GM21825 (cell line): ENCODE measurements around the gene MPC1.
"Not testable (repeated sequence)": the region's sequence is repeated elsewhere in the genome, so short reads cannot be mapped to it uniquely, and the experiment has no call there.

Source experiments
- ATAC-seq: cut with Tn5 transposase; IDR thresholded peaks from one replicate; pipeline ENCODE4 v1.9.1; 2021; ENCODE audit warnings: mild to moderate bottlenecking, moderate library complexity; ENCODE audit not compliant: unreplicated experiment

MPC1 gene

DNA sequence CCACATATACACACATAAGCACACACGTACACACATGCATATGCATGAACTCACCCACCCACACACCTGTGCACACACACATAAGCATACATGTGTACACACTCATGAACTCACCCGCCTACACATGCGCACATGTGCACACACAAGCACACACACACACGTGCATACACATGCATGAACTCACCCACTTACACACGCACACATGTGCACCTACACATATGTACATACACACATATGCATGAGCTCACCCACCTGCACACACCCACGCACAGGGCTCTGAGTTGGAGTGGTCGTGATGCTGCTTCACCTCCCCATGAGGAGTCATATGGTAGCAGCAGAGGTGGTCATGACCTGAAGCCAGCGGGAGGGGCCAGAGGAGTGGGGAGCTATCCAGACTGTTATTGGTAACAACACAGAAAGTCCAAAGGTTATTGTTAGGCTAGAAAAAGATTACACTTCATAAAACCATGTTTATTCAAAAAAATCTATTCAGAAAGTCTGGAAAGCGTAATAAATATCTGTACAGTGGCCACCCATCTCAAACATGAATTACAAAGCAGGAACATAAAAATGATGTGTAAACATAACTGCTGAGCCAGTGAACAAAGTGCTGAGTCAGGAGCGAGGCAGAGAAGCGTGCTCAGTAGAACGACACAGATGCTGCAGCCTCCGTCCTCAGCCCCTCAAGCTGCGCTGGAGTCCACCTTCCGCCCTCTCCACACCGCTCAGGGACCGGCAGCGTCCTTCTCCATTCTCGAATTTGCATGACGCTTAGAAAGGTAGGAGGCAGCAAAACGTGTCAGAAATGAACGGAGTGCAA, 26.4 kb upstream of the MPC1 start:
- no peak for ATAC-seq

DNA sequence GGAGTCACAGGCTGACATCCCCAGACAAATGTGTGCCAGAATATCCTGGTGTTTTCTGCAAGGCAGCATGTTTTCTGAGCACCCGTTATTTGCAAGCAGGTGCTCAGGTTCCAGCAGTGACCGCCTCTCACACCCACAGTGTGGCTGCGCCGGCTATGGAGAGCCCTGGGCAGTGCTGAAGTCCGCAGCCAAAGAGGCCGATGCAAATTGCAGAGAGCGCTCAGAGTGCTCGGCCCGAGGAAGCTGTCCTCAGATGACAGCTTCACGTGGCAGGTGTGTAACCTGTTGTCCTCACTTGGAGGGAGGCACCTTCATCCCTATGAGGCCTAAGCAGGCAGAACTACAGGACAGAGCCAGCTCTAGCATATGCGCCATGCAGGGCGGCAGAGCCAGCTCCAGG, 23.5 kb upstream of the MPC1 start:
- ATAC-seq: no peak

DNA sequence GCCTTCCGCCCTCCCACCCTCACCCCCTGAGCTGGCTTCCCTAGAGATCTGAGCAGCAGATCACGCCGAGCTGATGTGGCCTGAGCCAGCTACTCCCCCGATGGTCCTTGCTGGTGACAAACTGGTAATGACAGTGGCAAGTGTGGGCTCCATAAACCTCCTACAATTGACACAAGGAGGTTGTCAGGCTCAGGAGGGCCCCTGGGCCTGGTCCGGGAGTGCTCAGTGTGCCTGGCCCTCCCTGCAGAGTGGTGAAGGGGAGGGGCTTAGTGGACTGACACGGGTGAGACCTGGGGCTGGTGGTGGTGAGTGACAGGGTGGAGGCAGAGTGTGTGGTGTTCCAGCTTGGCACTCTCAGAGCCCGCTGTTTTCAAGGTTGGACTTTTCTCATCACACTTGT, 22.6 kb upstream of the MPC1 start:
- ATAC-seq: no peak

DNA sequence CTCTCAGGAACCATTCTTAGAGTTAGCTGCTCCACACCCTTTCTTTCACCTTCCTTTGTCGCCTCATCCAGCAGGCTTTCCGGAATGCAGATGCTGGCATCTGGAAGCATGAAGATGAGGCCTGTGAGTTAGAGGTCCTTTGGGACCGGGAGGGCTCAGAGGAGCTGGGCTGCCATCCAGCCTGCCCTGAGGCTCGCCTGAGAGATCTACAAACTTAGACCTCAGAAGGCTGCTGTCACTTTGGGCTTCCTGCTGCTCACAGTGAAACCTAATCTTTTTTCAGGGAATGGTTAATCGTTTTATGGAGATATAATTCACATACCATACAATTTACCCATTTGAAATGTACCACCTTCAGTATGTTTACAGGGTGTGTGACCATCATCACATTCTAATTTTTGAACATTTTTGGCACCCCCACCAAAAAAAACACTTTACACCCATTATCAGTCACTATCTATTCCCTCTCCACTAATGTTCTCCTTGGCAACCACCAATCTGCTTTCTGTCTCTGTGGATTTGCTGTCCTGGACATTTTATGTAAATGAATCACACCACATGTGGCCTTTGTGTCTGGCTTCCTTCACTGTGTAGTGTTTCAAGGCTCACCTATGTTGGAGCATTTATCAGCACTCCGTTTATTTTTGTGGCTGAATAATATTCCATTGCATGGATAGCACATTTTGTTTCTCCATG, 20.0 kb upstream of the MPC1 start:
- no peak for ATAC-seq

DNA sequence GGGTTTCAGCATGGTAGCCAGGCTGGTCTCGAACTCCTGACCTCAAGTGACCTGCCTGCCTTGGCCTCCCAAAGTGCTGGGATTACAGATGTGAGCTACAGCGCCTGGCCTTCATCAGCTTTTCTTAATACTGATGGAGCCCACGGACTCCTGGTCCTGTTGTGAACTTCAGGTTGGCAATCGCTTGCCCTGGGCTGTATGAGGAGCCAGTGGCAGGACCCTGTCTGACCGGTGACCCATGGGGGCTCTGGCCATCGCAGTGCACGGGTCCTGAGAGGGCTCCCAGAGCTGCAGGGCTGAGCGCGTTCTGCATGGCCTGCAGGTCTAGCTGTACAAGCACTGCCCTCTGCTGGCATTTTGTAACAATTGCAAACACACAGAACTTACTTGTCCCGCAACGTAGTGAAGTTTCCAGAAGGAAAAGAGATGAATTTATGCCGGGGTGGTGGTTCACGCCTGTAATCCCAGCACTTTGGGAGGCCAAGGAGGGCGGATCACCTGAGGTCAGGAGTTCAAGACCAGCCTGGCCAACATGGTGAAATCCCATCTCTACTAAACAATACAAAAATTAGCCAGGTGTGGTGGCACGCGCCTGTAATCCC, 18.0 kb upstream of the MPC1 start:
- ATAC-seq: peak; percentile 81

DNA sequence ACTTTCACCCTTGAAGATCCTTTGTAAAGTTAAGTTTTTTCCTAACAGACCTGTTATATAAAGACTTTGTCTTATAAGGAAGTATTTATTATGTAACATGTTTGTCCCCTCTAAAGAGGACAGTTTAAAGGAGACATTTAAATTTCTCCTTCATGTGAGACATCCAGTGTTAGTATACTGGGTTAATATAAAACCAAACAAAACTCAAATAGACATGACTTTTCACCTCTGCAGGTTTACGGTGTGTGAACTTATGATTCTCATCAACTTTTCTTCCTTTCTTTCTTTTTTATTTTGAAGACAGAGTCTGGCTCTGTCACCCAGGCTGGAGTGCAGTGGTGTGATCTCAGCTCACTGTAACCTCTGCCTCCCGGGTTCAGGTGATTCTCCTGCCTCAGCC, 17.4 kb upstream of the MPC1 start:
- no peak for ATAC-seq

DNA sequence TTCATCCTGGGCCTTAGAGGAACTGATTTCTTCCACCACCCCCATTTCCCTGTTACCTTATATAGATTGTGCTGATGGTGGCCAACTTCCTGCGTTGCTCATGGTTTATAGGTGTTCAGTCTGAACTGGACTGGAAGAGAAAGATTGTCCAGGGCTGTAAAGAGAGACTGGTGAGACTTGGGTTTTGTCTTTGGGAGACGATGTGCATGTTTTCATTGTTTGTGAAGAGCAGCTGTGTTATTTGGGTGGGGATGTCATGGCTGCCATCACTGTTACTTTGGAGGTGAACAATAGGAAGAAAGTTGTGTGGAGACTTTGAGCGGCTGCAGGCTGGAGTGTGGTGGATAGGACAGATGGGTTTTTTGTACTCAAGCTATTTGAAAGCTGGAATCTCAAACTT, 15.6 kb upstream of the MPC1 start:
- no peak for ATAC-seq

DNA sequence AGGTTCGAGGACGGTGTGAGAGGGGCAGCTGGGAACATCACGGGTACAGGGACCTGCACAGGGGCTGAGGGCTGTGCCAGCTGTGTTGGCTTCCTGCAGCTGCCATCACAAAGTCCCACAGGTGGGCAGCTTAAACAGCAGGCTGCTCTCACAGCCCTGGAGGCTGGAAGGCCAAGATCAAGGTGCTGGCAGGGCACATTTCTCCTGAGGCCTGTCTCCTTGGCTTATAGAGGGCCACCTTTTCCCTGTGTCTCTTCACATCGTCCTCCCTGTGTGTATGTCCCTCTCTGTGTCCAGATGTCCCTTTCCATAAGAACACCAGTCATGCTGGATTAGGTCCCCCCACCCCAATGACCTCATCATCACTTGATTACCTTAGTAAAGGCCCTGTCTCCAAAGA, 15.1 kb upstream of the MPC1 start:
- ATAC-seq: no peak

DNA sequence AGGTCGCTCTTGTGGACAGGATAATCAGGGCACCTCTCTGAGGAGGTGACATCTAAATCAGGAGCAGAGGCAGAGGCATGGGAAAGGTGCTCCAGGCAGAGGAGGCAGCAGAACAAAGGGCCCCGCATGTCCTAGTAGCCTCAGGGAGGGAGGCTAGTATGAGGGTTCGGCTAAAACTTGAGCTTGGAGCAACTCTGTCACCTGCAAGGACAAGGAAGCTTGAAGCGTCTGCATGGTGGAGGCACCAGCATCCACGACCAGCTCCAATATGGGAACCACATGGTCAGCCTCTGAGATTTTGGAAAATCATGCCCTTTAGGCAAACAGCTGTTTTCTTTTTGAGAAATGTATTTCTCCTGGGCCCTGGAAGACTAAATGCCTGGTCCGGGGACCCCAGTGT, 13.0 kb upstream of the MPC1 start:
- no peak for ATAC-seq

DNA sequence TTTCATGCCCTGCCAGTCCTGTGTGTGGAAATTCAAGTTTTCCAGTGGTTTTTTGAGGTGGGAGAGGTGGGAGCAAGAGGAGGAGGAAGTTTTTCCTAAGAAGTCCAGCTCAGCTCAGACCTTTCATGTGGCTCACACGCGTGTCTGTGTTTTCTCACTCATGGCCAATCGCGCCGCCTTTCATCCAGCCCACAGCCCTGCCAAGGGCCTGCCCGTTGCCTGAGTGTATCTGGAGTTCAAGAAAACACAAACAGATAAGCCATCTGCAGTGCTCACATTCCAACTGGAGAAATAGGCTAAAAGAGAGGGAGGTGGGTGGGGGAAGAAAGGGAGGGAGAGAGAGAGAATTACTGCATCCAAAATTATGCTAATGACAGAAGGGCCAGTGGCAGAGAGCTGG, 12.6 kb upstream of the MPC1 start:
- ATAC-seq: no peak

DNA sequence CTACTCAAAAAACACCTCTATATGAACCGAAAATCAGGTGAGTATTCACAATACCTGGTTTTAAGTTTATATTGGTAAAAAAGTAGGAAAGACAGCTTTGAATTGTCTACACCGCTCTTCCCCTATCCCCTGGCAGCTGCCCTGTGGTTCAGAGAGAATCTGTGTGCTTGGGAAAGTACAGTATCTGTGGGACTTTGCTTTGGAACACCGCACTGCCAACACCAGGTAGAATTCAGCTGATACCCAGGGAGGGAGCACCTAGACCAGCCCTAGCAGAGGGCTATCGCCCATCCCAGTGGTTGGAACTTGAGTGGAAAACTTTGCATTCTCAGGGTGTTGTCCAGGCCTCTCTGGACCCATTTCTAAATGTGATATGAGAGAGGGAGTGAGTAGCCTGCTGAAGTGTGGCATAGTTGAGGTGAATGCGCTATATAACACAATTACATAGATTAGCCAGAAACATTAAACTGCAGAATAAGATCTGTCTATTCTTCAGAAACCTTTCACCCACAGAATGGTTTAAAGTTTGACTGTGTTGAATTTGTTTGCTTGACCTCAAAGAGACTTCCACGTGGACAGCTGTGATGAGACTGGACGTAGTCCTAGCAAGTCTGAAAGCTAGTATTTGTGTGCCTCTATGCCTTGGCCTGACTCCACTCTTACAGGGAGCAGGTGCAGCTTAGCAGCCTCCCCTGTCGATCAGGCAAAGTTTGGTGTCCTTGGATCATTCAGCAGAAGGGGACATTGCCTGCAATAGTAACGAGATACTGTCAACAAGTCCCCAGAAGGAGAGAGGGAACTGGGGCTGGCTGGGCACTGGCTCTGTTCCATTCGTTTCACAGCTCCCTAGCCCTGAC, 11.5 kb upstream of the MPC1 start:
- ATAC-seq: no peak

DNA sequence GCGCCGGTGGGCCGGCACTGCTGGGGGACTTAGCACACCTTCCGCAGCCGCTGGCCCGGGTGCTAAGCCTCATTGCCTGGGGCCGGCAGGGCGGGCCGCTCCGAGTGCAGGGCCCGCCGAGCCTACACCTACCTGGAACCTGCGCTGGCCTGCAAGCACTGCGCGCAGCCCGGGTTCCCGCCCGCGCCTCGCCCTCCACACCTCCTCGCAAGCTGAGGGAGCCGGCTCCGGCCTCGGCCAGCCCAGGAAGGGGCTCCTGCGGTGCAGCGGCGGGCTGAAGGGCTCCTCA, 10.7 kb upstream of the MPC1 start:
- ATAC-seq: no peak

DNA sequence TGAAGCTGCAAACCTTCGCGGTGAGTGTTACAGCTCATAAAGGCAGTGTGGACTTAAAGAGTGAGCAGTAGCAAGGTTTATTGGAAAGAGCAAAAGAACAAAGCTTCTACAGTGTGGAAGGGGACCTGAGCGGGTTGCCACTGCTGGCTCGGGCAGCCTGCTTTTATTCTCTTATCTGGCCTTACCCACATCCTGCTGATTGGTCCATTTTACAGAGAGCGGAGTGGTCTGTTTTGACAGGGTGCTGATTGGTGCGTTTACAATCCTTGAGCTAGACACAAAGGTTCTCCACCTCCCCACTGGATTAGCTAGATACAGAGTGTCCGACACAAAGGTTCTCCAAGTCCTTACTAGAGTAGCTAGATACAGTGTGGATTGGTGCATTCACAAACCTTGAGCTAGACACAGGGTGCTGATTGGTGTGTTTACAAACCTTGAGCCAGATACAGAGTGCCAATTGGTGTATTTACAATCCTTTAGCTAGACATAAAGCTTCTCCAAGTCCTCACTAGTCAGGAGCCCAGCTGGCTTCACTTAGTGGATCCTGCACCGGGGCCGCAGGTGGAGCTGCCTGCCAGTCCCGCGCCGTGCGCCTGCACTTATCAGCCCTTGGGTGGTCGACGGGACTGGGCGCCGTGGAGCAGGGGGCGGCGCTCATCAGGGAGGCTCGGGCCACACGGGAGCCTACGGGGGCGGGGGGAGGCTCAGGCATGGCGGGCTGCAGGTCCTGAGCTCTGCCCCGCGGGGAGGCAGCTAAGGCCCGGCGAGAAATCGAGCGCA, 10.2 kb upstream of the MPC1 start:
- not testable (repeated sequence) for ATAC-seq

DNA sequence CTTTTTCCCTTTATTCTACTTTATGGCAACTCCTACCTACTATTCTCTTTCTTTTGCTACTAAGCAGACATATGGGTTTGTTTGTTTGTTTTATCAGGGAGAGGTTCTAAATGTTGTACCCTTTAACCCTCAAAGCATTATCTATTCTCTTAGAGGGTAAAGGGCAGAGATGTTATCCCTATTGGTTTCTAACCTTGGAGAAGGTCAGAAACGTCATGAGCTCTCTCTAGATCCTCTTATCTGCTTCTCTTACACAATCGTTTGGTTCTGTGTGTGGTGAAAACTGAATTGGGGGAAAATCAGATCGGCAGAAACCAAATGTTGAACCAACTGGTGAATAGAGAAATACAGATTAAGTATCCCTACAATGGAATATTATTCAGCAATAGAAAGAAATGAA, 6.4 kb upstream of the MPC1 start:
- no peak for ATAC-seq

DNA sequence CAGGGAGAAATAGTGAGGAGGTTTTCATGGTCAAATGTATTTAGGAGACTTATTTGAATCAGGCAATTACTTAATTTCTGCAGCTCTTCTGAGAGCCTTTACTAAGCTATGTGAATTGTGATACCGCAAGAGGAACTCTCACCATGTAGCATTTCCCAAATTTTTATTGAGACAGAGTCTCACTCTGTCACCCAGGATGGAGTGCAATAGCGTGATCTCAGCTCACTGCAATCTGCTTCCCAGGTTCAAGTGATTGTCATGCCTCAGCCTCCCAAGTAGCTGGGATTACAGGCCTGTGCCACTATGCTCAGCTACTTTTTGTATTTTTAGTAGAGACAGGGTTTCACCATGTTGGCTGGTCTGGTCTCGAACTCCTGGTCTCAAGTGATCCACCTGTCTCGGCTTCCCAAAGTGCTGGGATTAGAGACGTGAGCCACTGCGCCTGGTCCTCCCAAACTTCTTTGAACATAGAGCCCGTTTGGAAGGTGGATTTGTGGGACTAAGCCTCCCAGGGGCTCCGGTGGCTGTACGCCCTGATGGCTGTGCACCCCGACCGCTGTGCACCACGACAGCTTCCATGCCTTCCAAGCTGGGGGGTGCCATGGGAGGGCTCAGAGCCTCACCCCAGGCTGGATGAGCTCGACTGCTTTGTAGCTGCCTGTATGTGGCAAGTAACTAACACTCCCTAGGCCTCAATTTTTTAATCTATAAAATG, 5.7 kb upstream of the MPC1 start:
- ATAC-seq: no peak

DNA sequence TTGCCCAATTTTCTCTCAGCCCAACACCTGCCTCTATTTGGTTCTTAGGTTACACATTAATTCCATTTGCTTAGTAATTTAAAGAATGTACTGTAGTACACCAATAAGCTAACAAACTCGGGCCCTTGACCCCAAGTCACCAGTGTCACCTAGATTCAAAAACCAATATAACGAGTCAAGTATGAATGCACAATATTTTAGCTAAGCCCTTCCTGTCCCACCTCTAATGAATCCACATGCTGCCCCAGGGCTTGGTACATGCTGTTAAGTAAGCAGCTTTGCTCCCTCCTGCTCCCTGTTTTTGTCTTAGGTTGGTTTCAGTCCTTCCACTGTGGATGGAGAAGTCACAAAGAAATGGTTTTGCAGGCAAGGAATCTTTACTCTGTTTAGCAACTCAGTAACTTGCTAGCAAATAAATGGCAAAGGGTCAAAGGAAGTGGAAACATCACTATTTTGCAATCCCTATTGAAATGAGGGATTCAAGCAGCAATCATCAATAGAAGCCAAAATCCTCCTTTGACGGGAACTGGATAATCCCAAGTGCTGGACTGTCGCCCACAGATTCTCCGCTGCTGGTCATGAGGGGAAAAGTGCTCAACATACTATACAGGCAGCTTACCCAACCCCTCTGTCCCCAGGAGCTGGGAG, 5.0 kb upstream of the MPC1 start:
- no peak for ATAC-seq

DNA sequence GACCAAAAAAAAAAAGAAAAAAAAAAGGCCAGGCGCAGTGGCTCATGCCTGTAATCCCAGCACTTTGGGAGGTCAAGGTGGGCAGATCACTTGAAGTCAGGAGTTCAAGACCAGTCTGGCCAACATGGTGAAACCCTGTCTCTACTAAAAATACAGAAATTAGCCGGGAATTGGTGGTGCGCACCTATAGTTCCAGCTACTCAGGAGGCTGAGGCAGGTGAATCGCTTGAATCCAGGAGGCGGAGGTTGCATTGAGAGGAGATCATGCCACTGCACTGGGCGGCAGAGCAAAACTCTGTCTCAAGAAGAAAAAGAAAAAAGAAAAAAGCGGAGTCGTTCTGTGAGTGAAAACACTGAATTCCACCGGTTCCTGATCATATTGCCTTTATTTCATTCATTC, 4.4 kb upstream of the MPC1 start:
- not testable (repeated sequence) for ATAC-seq

DNA sequence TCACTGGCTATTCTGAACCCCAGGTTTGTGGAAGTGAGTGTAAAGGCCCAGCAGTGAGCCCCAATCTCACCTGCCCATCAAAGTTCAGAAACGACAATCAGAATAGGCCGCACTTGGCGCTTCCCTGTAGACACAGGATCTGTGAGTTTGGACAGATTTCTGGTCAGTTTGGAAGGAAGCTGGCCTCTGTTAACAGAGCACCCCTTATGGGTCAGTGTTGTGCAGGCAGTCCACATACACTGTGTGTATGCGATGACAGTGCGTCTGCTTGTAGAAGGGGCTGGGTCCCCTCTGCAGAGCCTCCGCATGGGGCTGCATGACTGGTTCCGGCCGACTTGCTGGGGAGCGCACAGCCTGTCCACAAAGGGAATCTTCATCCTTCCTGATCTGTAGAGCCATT, 3.4 kb upstream of the MPC1 start:
- ATAC-seq: no peak

DNA sequence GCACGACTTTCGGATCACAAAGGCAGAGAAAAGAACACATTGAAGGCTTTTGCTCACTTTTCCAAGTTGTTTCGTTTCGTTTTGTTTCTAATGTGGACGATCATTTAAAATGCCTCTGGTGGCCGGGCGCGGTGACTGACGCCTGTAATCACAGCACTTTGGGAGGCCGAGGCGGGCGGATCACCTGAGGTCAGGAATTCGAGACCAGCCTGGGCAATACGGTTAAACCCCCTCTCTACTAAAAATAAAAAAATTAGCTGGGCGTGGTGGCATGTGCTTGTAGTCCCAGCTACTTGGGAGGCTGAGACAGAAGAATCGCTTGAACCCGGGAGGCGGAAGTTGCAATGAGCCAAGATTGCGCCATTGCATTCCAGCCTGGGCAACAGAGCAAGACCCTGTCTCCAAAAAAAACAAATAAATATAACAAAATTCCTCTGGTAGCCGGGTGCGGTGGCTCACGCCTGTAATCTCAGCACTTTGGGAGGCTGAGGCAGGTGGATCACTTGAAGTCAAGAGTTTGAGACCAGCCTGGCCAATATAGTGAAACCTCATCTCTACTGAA, 1.1 kb upstream of the MPC1 start:
- ATAC-seq: peak; percentile 1
